Activated CD4-positive, CD25-positive, alpha-beta regulatory T cell treated with anti-CD3 and anti-CD28 coated beads, Interleukin-2, amount 50 U/mL, for 24 hours (primary cell): ENCODE data around the gene PARN.
"Not testable (repeated sequence)": the region's sequence is repeated elsewhere in the genome, so short reads cannot be mapped to it uniquely, and the experiment has no call there.

Experiments used
- ATAC-seq, 2 donors: fragments of 150-1000 bp; cut with Tn5 transposase; one replicate each; pipeline ENCODE4 v1.10.0; 2021; ENCODE audit warnings: mild to moderate bottlenecking in 1 of 2, moderate library complexity in 1 of 2

PARN gene

GRCh38 chr16:14462811-14463210 is 167.2 kb downstream of the PARN start:
- no peak for ATAC-seq

- no peak for ATAC-seq
Measured at GRCh38 chr16:14460726-14461125, 169.3 kb downstream of the PARN start.

GRCh38 chr16:14458576-14458975 is 171.5 kb downstream of the PARN start:
- no peak for ATAC-seq

GRCh38 chr16:14456793-14457481 is 173.1 kb downstream of the PARN start:
- no peak for ATAC-seq

GRCh38 chr16:14455573-14455972 is 174.5 kb downstream of the PARN start:
- no peak for ATAC-seq

- ATAC-seq = no peak
Measured at GRCh38 chr16:14454391-14454790, 175.7 kb downstream of the PARN start.

GRCh38 chr16:14452066-14452465 is 178.0 kb downstream of the PARN start:
- no peak for ATAC-seq

- no peak for ATAC-seq
Measured at GRCh38 chr16:14450846-14451245, 179.2 kb downstream of the PARN start.

GRCh38 chr16:14449790-14450480 is 180.1 kb downstream of the PARN start:
- no peak for ATAC-seq

- no peak for ATAC-seq
Measured at GRCh38 chr16:14449334-14449733, 180.7 kb downstream of the PARN start.

GRCh38 chr16:14448879-14449278 is 181.2 kb downstream of the PARN start:
- ATAC-seq = no peak

GRCh38 chr16:14447783-14448182 is 182.3 kb downstream of the PARN start:
- no peak for ATAC-seq

GRCh38 chr16:14446796-14447195 is 183.3 kb downstream of the PARN start:
- no peak for ATAC-seq

GRCh38 chr16:14445937-14446715 is 183.9 kb downstream of the PARN start:
- ATAC-seq = no peak

- ATAC-seq = no peak
Measured at GRCh38 chr16:14444979-14445810, 184.9 kb downstream of the PARN start.

- ATAC-seq = not testable (repeated sequence)
Measured at GRCh38 chr16:14441533-14441932, 188.5 kb downstream of the PARN start.

- no peak for ATAC-seq
Measured at GRCh38 chr16:14438256-14438655, 191.8 kb downstream of the PARN start.

- ATAC-seq = no peak
Measured at GRCh38 chr16:14437426-14437825, 192.6 kb downstream of the PARN start.

GRCh38 chr16:14436401-14436955 is 193.6 kb downstream of the PARN start:
- ATAC-seq = no peak

- ATAC-seq = no peak
Measured at GRCh38 chr16:14434860-14435259, 195.2 kb downstream of the PARN start.

GRCh38 chr16:14428971-14429637 is 201.0 kb downstream of the PARN start:
- ATAC-seq = not testable (repeated sequence)

GRCh38 chr16:14428043-14428442 is 202.0 kb downstream of the PARN start:
- ATAC-seq = no peak
